HG03135 (cell line): Measurements from ENCODE around the gene XPA.

Experiments
- ATAC-seq: cut with Tn5 transposase; IDR thresholded peaks from one replicate; pipeline ENCODE4 v1.9.1; 2021; ENCODE audit warnings: mild to moderate bottlenecking, moderate library complexity; ENCODE audit not compliant: unreplicated experiment

Gene XPA

GRCh38 chr9:97659771-97660170 is 37.4 kb downstream of the XPA start:
- ATAC-seq = no peak

- no peak for ATAC-seq
Observed at GRCh38 chr9:97658707-97659106, 38.4 kb downstream of the XPA start.

- no peak for ATAC-seq
Observed at GRCh38 chr9:97651646-97652045, 45.5 kb downstream of the XPA start.

- ATAC-seq = no peak
Observed at GRCh38 chr9:97647996-97648395, 49.1 kb downstream of the XPA start.

GRCh38 chr9:97645720-97646119 is 51.4 kb downstream of the XPA start:
- no peak for ATAC-seq

DNA sequence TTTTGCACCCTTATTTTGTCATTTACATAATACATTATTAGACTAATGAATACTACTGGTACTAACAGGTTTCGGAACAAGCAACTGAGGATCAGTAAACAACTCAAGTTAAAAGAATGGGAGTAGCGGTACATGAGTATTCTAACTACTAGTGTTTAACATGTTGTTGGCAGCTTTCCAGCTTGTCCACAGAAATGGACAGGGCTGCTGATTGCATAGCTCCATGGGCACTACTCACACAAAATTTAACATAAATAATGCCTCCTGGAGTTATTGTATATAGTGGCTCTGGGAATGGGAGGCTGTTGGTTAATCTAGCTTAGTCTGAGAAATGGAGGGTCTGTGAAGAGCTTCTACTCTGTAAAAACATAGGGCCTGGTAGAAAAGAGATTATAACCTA is 56.8 kb downstream of the XPA start:
- ATAC-seq = no peak

DNA sequence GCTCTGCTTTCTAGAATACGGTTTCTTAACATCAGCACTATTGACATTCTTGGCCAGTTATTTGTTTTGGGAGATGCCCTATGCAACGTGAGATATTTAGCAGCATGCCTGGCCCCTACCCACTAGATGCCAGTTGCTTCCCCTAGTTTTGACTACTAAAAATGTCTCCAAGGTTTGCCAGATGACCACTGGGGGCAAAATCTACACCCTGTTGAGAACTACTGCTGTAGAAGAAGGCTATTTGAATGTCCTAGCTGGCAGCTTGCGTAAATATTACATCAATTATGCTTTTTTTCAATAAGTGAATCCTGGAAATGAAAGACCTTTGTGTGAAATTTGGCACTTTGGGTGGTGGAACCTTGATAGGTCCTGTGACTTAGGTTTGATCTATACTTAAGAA is 58.5 kb downstream of the XPA start:
- no peak for ATAC-seq

GRCh38 chr9:97636903-97637302 is 60.2 kb downstream of the XPA start:
- ATAC-seq = no peak

DNA sequence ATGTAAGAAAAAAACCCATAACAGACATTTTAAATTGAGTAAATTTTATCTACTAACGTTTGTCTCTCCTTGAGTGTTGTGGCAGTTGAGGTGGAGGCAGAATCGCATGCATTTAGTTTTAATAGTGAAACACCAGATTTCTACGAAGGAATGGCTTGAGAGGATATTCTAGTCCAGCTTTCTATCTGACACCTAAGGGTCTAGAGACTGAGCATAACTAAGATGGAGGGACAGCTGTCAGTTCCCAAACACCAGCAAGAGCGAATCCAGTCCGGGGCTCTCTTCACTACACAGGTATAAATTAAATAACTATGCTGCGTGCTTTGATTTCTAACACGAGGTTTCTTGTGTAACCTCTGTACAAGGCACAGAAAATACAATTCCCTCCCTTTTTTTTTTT is 62.1 kb downstream of the XPA start:
- ATAC-seq = no peak

GRCh38 chr9:97633859-97634490 is 63.2 kb downstream of the XPA start:
- peak; percentile 1 for ATAC-seq

DNA sequence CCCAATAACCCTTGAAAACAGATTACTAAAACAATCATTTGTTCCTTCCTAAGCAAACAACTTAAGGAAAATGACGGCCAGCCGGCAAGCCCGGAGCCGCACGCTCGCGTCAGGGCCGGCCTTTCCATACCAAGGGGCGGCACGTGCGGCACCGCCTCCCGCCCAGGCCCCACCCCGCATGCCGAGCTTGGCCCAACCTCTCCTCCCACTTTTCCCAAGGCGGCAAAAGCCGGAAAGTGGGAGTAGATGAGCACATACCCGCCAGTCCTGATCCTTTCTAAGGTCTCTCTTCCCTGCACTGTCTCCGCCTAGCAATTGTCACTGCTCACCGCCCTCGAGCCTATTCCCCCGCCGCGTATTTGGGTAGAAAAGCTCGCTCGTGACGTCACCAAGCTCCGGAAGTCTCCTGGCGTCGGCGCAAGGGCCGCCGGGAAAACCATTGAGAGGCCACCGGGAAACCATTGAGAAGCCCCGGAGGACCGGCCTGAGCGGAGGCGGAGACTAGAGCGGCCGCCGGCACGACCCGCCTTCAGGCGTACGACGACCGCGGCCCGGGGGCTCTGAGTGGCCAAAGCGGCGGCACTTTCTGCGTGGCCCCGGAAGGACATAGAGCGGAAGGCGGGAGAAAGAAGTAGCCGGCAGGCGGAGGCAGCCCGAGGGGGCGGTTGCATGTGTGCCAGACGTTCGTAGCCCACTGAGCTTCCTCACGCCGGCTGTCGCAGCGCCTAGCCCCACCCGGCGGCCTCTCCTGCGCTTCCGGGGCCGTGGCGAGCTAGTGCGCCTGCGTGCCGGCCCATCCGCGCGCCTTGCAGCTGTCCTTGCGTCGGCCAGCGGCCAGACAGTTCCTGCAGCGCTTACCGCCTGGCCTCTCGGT is 63.9 kb downstream of the XPA start, which contains the start of the genes NCBP1 and TSTD2:
Gene NCBP1 (plus strand): TSS at position 837 of the 874 bp plus-strand sequence. CDS start 61 bp downstream, outside the sequence.
Gene TSTD2 (minus strand): TSS at position 384 of the 874 bp plus-strand sequence. CDS start 5,806 bp downstream, outside the sequence.
- peak; percentile 87 for ATAC-seq

DNA sequence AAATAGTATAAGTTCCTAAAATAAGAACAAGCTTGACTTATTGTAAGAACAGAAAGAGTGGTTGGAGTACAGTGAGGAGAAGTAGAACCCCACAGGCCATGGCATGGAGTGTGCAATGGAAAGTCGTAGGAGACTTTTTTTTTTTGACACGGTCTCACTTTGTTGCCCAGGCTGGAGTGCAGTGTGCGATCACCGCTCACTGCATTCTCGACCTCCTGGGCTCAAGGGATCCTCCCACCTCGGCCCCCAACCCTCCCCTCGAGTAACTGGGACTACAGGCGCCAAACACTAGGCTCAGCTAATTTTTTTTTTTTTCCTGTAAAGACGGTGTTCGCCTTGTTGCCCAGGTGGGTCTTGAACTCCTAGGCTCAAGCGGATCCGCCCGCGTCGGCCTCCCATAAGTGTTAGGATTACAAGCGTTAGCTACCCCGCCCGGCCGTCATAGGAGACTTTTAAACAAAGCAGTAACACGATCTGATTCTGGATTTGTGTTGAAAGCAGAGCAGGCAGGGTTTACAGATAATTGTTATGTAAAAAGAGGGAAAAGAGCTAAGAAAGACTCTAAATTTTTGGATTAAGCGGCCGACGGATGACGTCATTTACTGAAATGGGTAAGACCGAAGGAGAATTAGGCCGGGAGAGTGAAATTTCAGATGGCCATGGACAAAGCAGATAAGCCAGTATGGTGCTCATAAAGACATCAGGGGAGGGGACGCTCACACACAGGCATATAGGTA is 64.7 kb downstream of the XPA start:
- no peak for ATAC-seq

DNA sequence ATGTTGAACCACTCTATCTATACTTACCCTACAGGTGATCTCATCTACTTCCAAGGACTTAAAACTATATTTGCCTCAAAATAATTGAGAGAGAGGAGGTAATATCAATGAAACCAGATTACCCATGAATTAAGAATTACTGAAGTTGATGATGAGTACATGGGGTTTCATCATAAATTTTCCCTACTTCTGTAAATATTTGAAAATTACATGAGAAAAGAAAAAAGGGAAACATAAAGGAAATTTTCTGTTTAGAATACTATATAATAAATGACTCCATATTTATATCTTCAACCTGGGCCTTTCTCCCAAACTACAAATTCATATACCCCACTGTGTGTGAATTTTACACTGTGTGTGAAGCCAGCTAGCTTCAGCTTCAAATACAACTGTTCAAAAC is 66.5 kb downstream of the XPA start:
- ATAC-seq = no peak

- ATAC-seq = no peak
Observed at GRCh38 chr9:97629156-97629555, 68.0 kb downstream of the XPA start.

DNA sequence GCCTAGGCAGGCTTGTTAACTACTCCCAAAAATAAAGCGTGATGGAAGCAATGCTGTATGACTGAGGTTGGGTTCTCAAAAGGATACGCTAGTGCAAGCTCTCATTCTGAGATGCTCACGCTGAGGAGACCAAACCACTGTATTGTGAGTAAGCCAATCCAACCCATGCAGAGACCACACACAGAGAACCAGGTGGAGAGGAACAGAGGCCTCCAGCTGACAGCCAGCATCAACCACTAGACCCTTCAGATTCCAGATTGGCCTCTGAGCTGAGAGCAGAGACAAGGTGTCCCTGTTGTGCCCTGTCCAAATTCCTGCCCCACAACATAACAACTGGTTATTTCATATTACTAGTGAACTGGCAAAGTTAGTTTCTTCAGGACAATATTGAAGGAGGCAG is 68.5 kb downstream of the XPA start:
- ATAC-seq = no peak

- no peak for ATAC-seq
Observed at GRCh38 chr9:97627624-97628023, 69.5 kb downstream of the XPA start.

- ATAC-seq = no peak
Observed at GRCh38 chr9:97625620-97626019, 71.5 kb downstream of the XPA start.
